Sigmoid colon (tissue), 7 donors: ENCODE data around the gene MCMBP. TPM values are rescaled to one million over a fixed set of nuclear protein-coding genes. Genes with fewer than 3 reads are reported as not detected.
"Not testable (repeated sequence)": the region's sequence is repeated elsewhere in the genome, so short reads cannot be mapped to it uniquely, and the experiment has no call there.

Source experiments
- DNase-seq: peaks from one replicate; pipeline ENCODE4 v3.0.0-alpha.2; 2019
- H3K27ac ChIP-seq, 4 donors: fragments of 200-600 bp; sonication (generic); one replicate each; pipeline ENCODE4 v1.5.1; 2016 to 2019; ENCODE audit warnings: mild to moderate bottlenecking in 1 of 4
- H3K27me3 ChIP-seq, 3 donors: fragments of 200-600 bp; sonication (generic); one replicate each; pipeline ENCODE4 v1.5.1; 2019; ENCODE audit warnings: mild to moderate bottlenecking in 1 of 3
- H3K36me3 ChIP-seq, 4 donors: fragments of 200-600 bp; sonication (generic); one replicate each; pipeline ENCODE4 v1.5.1; 2016 to 2019
- H3K4me1 ChIP-seq, 4 donors: fragments of 200-600 bp; sonication (generic); one replicate each; pipeline ENCODE4 v1.5.1; 2017 to 2019
- H3K4me3 ChIP-seq, 4 donors: fragments of 200-600 bp; sonication (generic); one replicate each; pipeline ENCODE4 v1.5.1; 2017 to 2019; ENCODE audit warnings: mild to moderate bottlenecking in 2 of 4, moderate library complexity in 1 of 4
- H3K9me3 ChIP-seq, 4 donors: fragments of 200-600 bp in 3 of 4; sonication (generic) in 3 of 4; one replicate each; pipeline versions ENCODE4 v1.5.1 to v1.6.1; 2013 to 2019
- CTCF ChIP-seq, 4 experiments: fragments of 450-650 bp in 3 of 4; fragments of 200-600 bp in 1 of 4; IDR thresholded peaks; one replicate each; pipeline ENCODE4 v1.5.1; 2016 to 2019; ENCODE audit warnings: antibody characterized with exemption in 4 of 4, mild to moderate bottlenecking in 3 of 4, moderate library complexity in 2 of 4
- EP300 ChIP-seq, 4 donors: sonication (generic); formaldehyde crosslinking; IDR thresholded peaks; one replicate each; pipeline ENCODE4 v1.6.1; 2017; ENCODE audit warnings: antibody characterized with exemption in 4 of 4
- POLR2A ChIP-seq, 2 donors: fragments of 450-650 bp; IDR thresholded peaks; one replicate each; pipeline ENCODE4 v1.6.1; 2016; ENCODE audit warnings: antibody characterized with exemption in 2 of 2, mild to moderate bottlenecking in 2 of 2, moderate library complexity in 2 of 2
- POLR2AphosphoS5 ChIP-seq, 4 donors: sonication (generic); formaldehyde crosslinking; IDR thresholded peaks; one replicate each; pipeline ENCODE4 v1.6.1; 2017; ENCODE audit warnings: antibody characterized with exemption in 4 of 4
- WGBS, 2 donors: extraction: QIAGEN DNeasy Blood & Tissue Kit; methylation state at CpG; one replicate each; pipeline ENCODE4 v1.1.7; 2013; 5-methylcytosine and 5-hydroxymethylcytosine counted together
- intact Hi-C: fragments of 100-400 bp; cut with DNase I; formaldehyde crosslinking; loops from one replicate; pipeline ENCODE4 v1.15.1; 2023
- polyA plus RNA-seq, 3 donors: library from polyadenylated mRNA; stranded (reverse); fragments of 200-250 nt; gene quantifications; one replicate each; pipeline ENCODE4 v1.2.3, GENCODE V29; 2013
- total RNA-seq, 4 donors: library from RNA; depleted of rRNA; stranded (reverse); fragments of >200 nt; gene quantifications; one replicate each; pipeline ENCODE4 v1.1.0, GENCODE V29; 2016
- donor health status: healthy with polysubstance abuse.
- donor health status: Bipolar disorder and iron deficiency.
- donor health status: healthy.

Gene MCMBP
- total and polyA plus RNA-seq, 7 donors: 20.4 to 64.9 (median 36.8) TPM

GRCh38 chr10:119908166-119908565 lies 35.5 kb upstream of the MCMBP start:
- peaks cover 12 to 98% (median 19%) of the 10 kb centered on the region in 4 donors for H3K36me3 ChIP-seq
- H3K27ac ChIP-seq: peak overlapping the region in 1 of 4 donors; percentile 41
- H3K4me3 ChIP-seq: no peak overlapping the region
- no peaks in the 10 kb centered on the region for H3K9me3 ChIP-seq
- intact Hi-C loops: no loop called here
- no peaks in the 10 kb centered on the region for H3K4me1 ChIP-seq
- no peaks in the 10 kb centered on the region for H3K27me3 ChIP-seq
- no peak for DNase-seq
- TF ChIP-seq CTCF (IDR thresholded peaks at IDR 0.05): no peak

- Histone ChIP-seq H3K36me3 (peaks cover 7 to 98% (median 14%) of the 10 kb centered on the region in 4 donors), H3K27ac (peak overlapping the region in 1 of 4 donors; percentile 41)
- intact Hi-C loops, H3K9me3 ChIP-seq, H3K27me3 ChIP-seq, DNase-seq, H3K4me1 ChIP-seq, H3K4me3 ChIP-seq: not testable (repeated sequence)
- WGBS, 2 donors: 97 to 99% methylated on average over 7 of the region's 7 CpGs
These were observed 35.1 kb upstream of the MCMBP start for GRCh38 chr10:119907695-119908094.

GRCh38 chr10:119903946-119904666 lies 31.5 kb upstream of the MCMBP start:
- intact Hi-C loops: no loop called here
- Histone ChIP-seq H3K4me3 (no peak overlapping the region), H3K27me3 (no peaks in the 10 kb centered on the region), H3K36me3 (peaks cover 0 to 72% (median 10%) of the 10 kb centered on the region in 4 donors), H3K4me1 (peaks cover 0 to 14% (median 0%) of the 10 kb centered on the region in 4 donors), H3K9me3 (no peaks in the 10 kb centered on the region), H3K27ac (peak overlapping the region; percentile 2 to 58 (median 56))
- DNase-seq: no peak
- no peak for TF ChIP-seq CTCF (IDR thresholded peaks at IDR 0.05)
- no peak for TF ChIP-seq POLR2AphosphoS5 (IDR thresholded peaks at IDR 0.05)
- no peak for TF ChIP-seq EP300 (IDR thresholded peaks at IDR 0.05)
- TF ChIP-seq POLR2A (IDR thresholded peaks at IDR 0.05): no peak
- 88 to 89% methylated on average over 16 of the region's 16 CpGs for WGBS, 2 donors

GRCh38 chr10:119898577-119898976 lies 25.9 kb upstream of the MCMBP start:
- no peaks in the 10 kb centered on the region for H3K27me3 ChIP-seq
- peaks cover 0 to 57% (median 34%) of the 10 kb centered on the region in 4 donors for H3K4me1 ChIP-seq
- H3K9me3 ChIP-seq: no peaks in the 10 kb centered on the region
- intact Hi-C loops: no loop called here
- TF ChIP-seq POLR2A (IDR thresholded peaks at IDR 0.05) (no peak), CTCF (IDR thresholded peaks at IDR 0.05) (no peak), EP300 (IDR thresholded peaks at IDR 0.05) (no peak), POLR2AphosphoS5 (IDR thresholded peaks at IDR 0.05) (no peak)
- no peak for DNase-seq
- no peak overlapping the region for H3K27ac ChIP-seq
- 96% methylated on average over 4 of the region's 4 CpGs for WGBS, 2 donors
- no peak overlapping the region for H3K4me3 ChIP-seq
- H3K36me3 ChIP-seq: peaks cover 2 to 35% (median 6%) of the 10 kb centered on the region in 4 donors

GRCh38 chr10:119896937-119897770 lies 24.5 kb upstream of the MCMBP start:
- WGBS, 2 donors: 15 to 64% methylated on average over 9 of the region's 9 CpGs
- peak; percentile 80 for DNase-seq
- intact Hi-C loops: no loop called here
- TF ChIP-seq CTCF (IDR thresholded peaks at IDR 0.05) (no peak), POLR2A (IDR thresholded peaks at IDR 0.05) (no peak), EP300 (IDR thresholded peaks at IDR 0.05) (no peak), POLR2AphosphoS5 (IDR thresholded peaks at IDR 0.05) (peak in 2 of 4 donors; percentile 33 to 42)
- Histone ChIP-seq H3K4me3 (no peak overlapping the region), H3K4me1 (peaks cover 0 to 64% (median 41%) of the 10 kb centered on the region in 4 donors), H3K27ac (peak overlapping the region; percentile 33 to 68 (median 58)), H3K27me3 (no peaks in the 10 kb centered on the region), H3K36me3 (peaks cover 0 to 24% (median 6%) of the 10 kb centered on the region in 4 donors), H3K9me3 (no peaks in the 10 kb centered on the region)
